SU-DHL-6 (cell line): ENCODE results near the gene CGN.

Experiments used
- H2AFZ ChIP-seq: fragments of 200-600 bp; sonication (generic); 2 replicates; pipeline ENCODE4 v1.6.1; 2014; ENCODE audit warnings: low read depth, mild to moderate bottlenecking, moderate library complexity, mixed read lengths, antibody characterized with exemption, low read length; ENCODE audit not compliant: severe bottlenecking
- H3F3A ChIP-seq: fragments of 200-600 bp; shearing (Covaris generic); 2 replicates; pipeline ENCODE4 v1.6.0; 2016; ENCODE audit warnings: antibody characterized with exemption, mild to moderate bottlenecking; ENCODE audit not compliant: insufficient read depth
- H3K27ac ChIP-seq: fragments of 200-600 bp; sonication (generic); 2 replicates; pipeline ENCODE4 v1.5.1; 2016; ENCODE audit warnings: low read depth, mild to moderate bottlenecking, low read length, moderate library complexity, mixed read lengths
- H3K27me3 ChIP-seq: fragments of 200-600 bp; sonication (generic), shearing (Covaris generic); 2 replicates; pipeline ENCODE4 v1.6.0; 2014; ENCODE audit warnings: mild to moderate bottlenecking, low read length
- H3K36me3 ChIP-seq: fragments of 200-600 bp; sonication (generic); 2 replicates; pipeline ENCODE4 v1.6.1; 2014; ENCODE audit warnings: mild to moderate bottlenecking, low read length, mixed read lengths
- H3K4me2 ChIP-seq: fragments of 300-600, 200-600 bp; shearing (Covaris generic), sonication (generic); 2 replicates; pipeline ENCODE4 v1.6.0; 2014; ENCODE audit warnings: low read length, low read depth, mild to moderate bottlenecking; ENCODE audit not compliant: poor library complexity, severe bottlenecking
- H3K4me3 ChIP-seq: fragments of 200-600 bp; sonication (generic); 2 replicates; pipeline ENCODE4 v1.5.1; 2014; ENCODE audit warnings: antibody characterized with exemption, low read length, mild to moderate bottlenecking, mixed read lengths; ENCODE audit not compliant: insufficient read depth, poor library complexity, severe bottlenecking
- H3K79me2 ChIP-seq: fragments of 200-600 bp; sonication (generic); 2 replicates; pipeline ENCODE4 v1.6.1; 2014; ENCODE audit warnings: mild to moderate bottlenecking, low read length, moderate library complexity; ENCODE audit not compliant: insufficient read depth
- H3K9ac ChIP-seq: fragments of 200-600 bp; sonication (generic); 2 replicates; pipeline ENCODE4 v1.7.0; 2014; ENCODE audit warnings: mild to moderate bottlenecking, low read length
- H3K9me2 ChIP-seq: fragments of 200-600 bp; sonication (generic); replicated peaks from 2 replicates; pipeline ENCODE4 v1.6.1; 2014; ENCODE audit warnings: low read length; ENCODE audit not compliant: insufficient read depth
- H3K9me3 ChIP-seq: fragments of 200-600 bp; sonication (generic); 2 replicates; pipeline ENCODE4 v1.6.1; 2014; ENCODE audit warnings: low read length, mixed read lengths; ENCODE audit not compliant: insufficient read depth
- H4K20me1 ChIP-seq: fragments of 200-600 bp; sonication (generic); 2 replicates; pipeline ENCODE4 v1.6.1; 2014; ENCODE audit warnings: low read depth, mild to moderate bottlenecking, antibody characterized with exemption, low read length, moderate library complexity, mixed read lengths
- CTCF ChIP-seq: fragments of 200-600 bp; sonication (generic); IDR thresholded peaks from one replicate; pipeline ENCODE4 v1.5.1; 2017; ENCODE audit warnings: antibody characterized with exemption, mild to moderate bottlenecking, low read length, moderate library complexity; ENCODE audit not compliant: insufficient read depth, poor library complexity, severe bottlenecking
- EZH2phosphoT487 ChIP-seq: fragments of 200-600 bp; sonication (generic), shearing (Covaris generic); conservative IDR thresholded peaks from 2 replicates; pipeline ENCODE4 v1.6.1; 2018; ENCODE audit warnings: mild to moderate bottlenecking, antibody characterized with exemption, low read length, moderate library complexity, mixed read lengths

CGN gene

GRCh38 chr1:151476083-151476482 is 35.1 kb upstream of the CGN start:
- Histone ChIP-seq H2AFZ (no peak overlapping the region), H3F3A (no peaks in the 10 kb centered on the region), H3K27ac (no peak overlapping the region), H3K27me3 (no peaks in the 10 kb centered on the region; the same call in 1 of the 2 replicates), H3K9ac (no peak overlapping the region), H3K4me3 (no peak overlapping the region), H3K79me2 (no peaks in the 10 kb centered on the region), H3K9me2 (no peaks in the 10 kb centered on the region), H4K20me1 (no peaks in the 10 kb centered on the region), H3K9me3 (no peaks in the 10 kb centered on the region), H3K36me3 (no peaks in the 10 kb centered on the region), H3K4me2 (no peak overlapping the region)
- no peak for TF ChIP-seq EZH2phosphoT487
- TF ChIP-seq CTCF = no peak

- no peak for TF ChIP-seq CTCF
- no peak for TF ChIP-seq EZH2phosphoT487
- H3K9me2 ChIP-seq = no peaks in the 10 kb centered on the region
- H3F3A ChIP-seq = no peaks in the 10 kb centered on the region
- no peak overlapping the region for H2AFZ ChIP-seq
- no peak overlapping the region for H3K9ac ChIP-seq
- no peaks in the 10 kb centered on the region; the same call in 1 of the 2 replicates for H3K27me3 ChIP-seq
- H3K4me2 ChIP-seq = no peak overlapping the region
- no peaks in the 10 kb centered on the region for H4K20me1 ChIP-seq
- no peak overlapping the region for H3K27ac ChIP-seq
- H3K4me3 ChIP-seq = no peak overlapping the region
- H3K79me2 ChIP-seq = no peaks in the 10 kb centered on the region
- H3K9me3 ChIP-seq = 0 out of 2 replicates have a peak, but pooled peaks cover 7% of the 10 kb centered on the region
- no peaks in the 10 kb centered on the region for H3K36me3 ChIP-seq
These were observed 34.1 kb upstream of the CGN start for GRCh38 chr1:151477066-151477465.

GRCh38 chr1:151478140-151478812 is 32.9 kb upstream of the CGN start:
- no peaks in the 10 kb centered on the region for H3F3A ChIP-seq
- TF ChIP-seq EZH2phosphoT487 (no peak), CTCF (no peak)

More at GRCh38 chr1:151478140-151478812, 32.9 kb upstream of the CGN start:
- 0 out of 2 replicates have a peak, but pooled peaks cover 8% of the 10 kb centered on the region for H3K9me3 ChIP-seq
- H3K27ac ChIP-seq = no peak overlapping the region
- no peak overlapping the region for H3K4me3 ChIP-seq
- H3K9ac ChIP-seq = no peak overlapping the region
- no peaks in the 10 kb centered on the region for H4K20me1 ChIP-seq
- H3K79me2 ChIP-seq = no peaks in the 10 kb centered on the region
- no peaks in the 10 kb centered on the region for H3K36me3 ChIP-seq
- H3K9me2 ChIP-seq = no peaks in the 10 kb centered on the region
- no peaks in the 10 kb centered on the region; the same call in 1 of the 2 replicates for H3K27me3 ChIP-seq
- no peak overlapping the region for H2AFZ ChIP-seq
- no peak overlapping the region for H3K4me2 ChIP-seq
